HL-60 (cell line): Measurements from ENCODE around the gene PLEKHG5.

Experiments
- DNase-seq, 2 experiments: peaks; one replicate each; pipeline ENCODE4 v3.0.0-alpha.2; 2010 to 2020; ENCODE audit warnings: low read depth in 1 of 2, low spot score in 1 of 2
- H3K27ac ChIP-seq: fragments of 250-450 bp; sonication (Bioruptor Pico); replicated peaks from 2 replicates; pipeline ENCODE4 v1.5.1; 2020; ENCODE audit warnings: mild to moderate bottlenecking, moderate library complexity
- H3K27me3 ChIP-seq: fragments of 250-450 bp; sonication (Bioruptor Pico); 2 replicates; pipeline ENCODE4 v1.5.1; 2021; ENCODE audit warnings: mild to moderate bottlenecking, moderate library complexity; ENCODE audit not compliant: insufficient read depth, poor library complexity, severe bottlenecking
- H3K4me3 ChIP-seq: replicated peaks from 2 replicates; pipeline ENCODE4 v1.5.1; 2011; ENCODE audit warnings: mild to moderate bottlenecking, control low read depth, low read length; ENCODE audit not compliant: insufficient read depth
- CTCF ChIP-seq: IDR thresholded peaks from one replicate; pipeline ENCODE4 v1.5.1; 2011; ENCODE audit warnings: low read length, control low read depth, inconsistent platforms; ENCODE audit not compliant: insufficient read depth
- GABPA ChIP-seq: IDR thresholded peaks from 2 replicates; pipeline ENCODE4 v1.6.1; 2012; ENCODE audit warnings: low read depth
- POLR2AphosphoS5 ChIP-seq: IDR thresholded peaks from 2 replicates; pipeline ENCODE4 v1.6.1; 2012; ENCODE audit warnings: low read depth
- REST ChIP-seq: IDR thresholded peaks from 2 replicates; pipeline ENCODE4 v1.6.1; 2012; ENCODE audit warnings: low read depth; ENCODE audit not compliant: insufficient replicate concordance
- SPI1 ChIP-seq: IDR thresholded peaks from 2 replicates; pipeline ENCODE4 v1.6.1; 2012; ENCODE audit warnings: low read depth, mild to moderate bottlenecking, borderline replicate concordance

The PLEKHG5 gene

GRCh38 chr1:6509919-6510291, 18.4 kb upstream of the PLEKHG5 start:
- TF ChIP-seq CTCF = no peak
- no peak for TF ChIP-seq REST
- no peak for TF ChIP-seq GABPA
- TF ChIP-seq POLR2AphosphoS5 = no peak
- TF ChIP-seq SPI1 = no peak
- no peak for DNase-seq
- Histone ChIP-seq H3K27ac (no peak overlapping the region), H3K27me3 (peaks cover 2% of the 10 kb centered on the region), H3K4me3 (no peak overlapping the region)

GRCh38 chr1:6509220-6509918, 17.9 kb upstream of the PLEKHG5 start:
- peak in 1 of 2 experiments; percentile 18 for DNase-seq
- TF ChIP-seq REST (no peak), SPI1 (peak; percentile 77), POLR2AphosphoS5 (0 out of 2 replicates have a peak, but pooled peaks have one; percentile 19)
- H3K4me3 ChIP-seq = no peak overlapping the region
- no peak overlapping the region for H3K27ac ChIP-seq
- peaks cover 2% of the 10 kb centered on the region for H3K27me3 ChIP-seq

- TF ChIP-seq POLR2AphosphoS5 = no peak
- TF ChIP-seq CTCF = no peak
- no peak for TF ChIP-seq REST
- no peak for TF ChIP-seq SPI1
- TF ChIP-seq GABPA = no peak
- DNase-seq = no peak
- Histone ChIP-seq H3K27ac (no peak overlapping the region), H3K27me3 (peaks cover 2% of the 10 kb centered on the region), H3K4me3 (no peak overlapping the region)
Observed at GRCh38 chr1:6508816-6509189, 17.3 kb upstream of the PLEKHG5 start.
